ENCODE results near the gene CIZ1.

The CIZ1 gene

GRCh38 chr9:128118971-128119665 lies 72.3 kb downstream of the CIZ1 start:
- WGBS: 91% methylated on average over 11 of the region's 15 CpGs
- Histone ChIP-seq H4K91ac (ENCODE audit: low read length) (no peak overlapping the region), H2AFZ (ENCODE audit: low read depth, low read length) (no peak overlapping the region), H2BK15ac (ENCODE audit: low read depth, poor library complexity, severe bottlenecking) (no peak overlapping the region), H3K36me3 (ENCODE audit: control insufficient read depth in 1 of 2, insufficient read depth in 2 of 2, low read depth in 1 of 2, low read length in 2 of 2) (peaks cover 34 to 67% of the 10 kb centered on the region in 2 experiments), H3K27ac (ENCODE audit: low read length, poor library complexity, severe bottlenecking) (no peak overlapping the region), H3K18ac (ENCODE audit: low read depth in 1 of 2, low read length in 2 of 2) (no peak overlapping the region), H4K8ac (ENCODE audit: low read length) (no peak overlapping the region), H2BK120ac (ENCODE audit: low read depth, low read length) (no peak overlapping the region), H3K27me3 (ENCODE audit: control insufficient read depth in 1 of 2, insufficient read depth in 1 of 2, low read length in 2 of 2) (no peaks in the 10 kb centered on the region), H3K79me1 (replicated peaks; ENCODE audit: low read length, poor library complexity, severe bottlenecking) (peaks cover 8% of the 10 kb centered on the region), H3K4ac (ENCODE audit: low read depth in 1 of 2, low read length in 2 of 2) (no peak overlapping the region), H2BK5ac (ENCODE audit: low read depth, low read length, poor library complexity, severe bottlenecking) (no peak overlapping the region), H3K9ac (ENCODE audit: low read length) (no peak overlapping the region), H3K4me1 (ENCODE audit: control insufficient read depth, insufficient read depth, low read depth, low read length) (peaks cover 7% of the 10 kb centered on the region), H2BK12ac (ENCODE audit: low read length in 2 of 2) (no peak overlapping the region), H3K14ac (ENCODE audit: low read length in 2 of 2) (no peak overlapping the region), H3K23ac (ENCODE audit: low read length in 2 of 2) (no peak overlapping the region), H3K4me3 (ENCODE audit: insufficient read depth in 1 of 2, low read depth in 1 of 2, low read length in 2 of 2) (no peak overlapping the region), H2AK5ac (ENCODE audit: low read length, severe bottlenecking) (no peak overlapping the region), H3K9me3 (ENCODE audit: control insufficient read depth, low read length) (no peaks in the 10 kb centered on the region), H3K4me2 (ENCODE audit: low read length, poor library complexity, severe bottlenecking) (no peak overlapping the region)
- DNase-seq: no peak

- peaks cover 8% of the 10 kb centered on the region for H3K79me1 ChIP-seq (replicated peaks; ENCODE audit: low read length, poor library complexity, severe bottlenecking)
- no peak overlapping the region for H3K4me3 ChIP-seq (ENCODE audit: insufficient read depth in 1 of 2, low read depth in 1 of 2, low read length in 2 of 2)
- no peak for DNase-seq
- peak overlapping the region; percentile 60 for H3K9ac ChIP-seq (ENCODE audit: low read length)
- H3K4me2 ChIP-seq (ENCODE audit: low read length, poor library complexity, severe bottlenecking): no peak overlapping the region
- no peak overlapping the region for H3K27ac ChIP-seq (ENCODE audit: low read length, poor library complexity, severe bottlenecking)
- no peak overlapping the region for H2BK15ac ChIP-seq (ENCODE audit: low read depth, poor library complexity, severe bottlenecking)
- H3K27me3 ChIP-seq (ENCODE audit: control insufficient read depth in 1 of 2, insufficient read depth in 1 of 2, low read length in 2 of 2): no peaks in the 10 kb centered on the region
- no peak overlapping the region for H3K4ac ChIP-seq (ENCODE audit: low read depth in 1 of 2, low read length in 2 of 2)
- WGBS: 79% methylated on average over 3 of the region's 3 CpGs
- peaks cover 7% of the 10 kb centered on the region for H3K4me1 ChIP-seq (ENCODE audit: control insufficient read depth, insufficient read depth, low read depth, low read length)
- no peaks in the 10 kb centered on the region for H3K9me3 ChIP-seq (ENCODE audit: control insufficient read depth, low read length)
- peaks cover 30 to 69% of the 10 kb centered on the region in 2 experiments for H3K36me3 ChIP-seq (ENCODE audit: control insufficient read depth in 1 of 2, insufficient read depth in 2 of 2, low read depth in 1 of 2, low read length in 2 of 2)
- H2AFZ ChIP-seq (ENCODE audit: low read depth, low read length): no peak overlapping the region
- no peak overlapping the region for H3K14ac ChIP-seq (ENCODE audit: low read length in 2 of 2)
- no peak overlapping the region for H2BK120ac ChIP-seq (ENCODE audit: low read depth, low read length)
- H2AK5ac ChIP-seq (ENCODE audit: low read length, severe bottlenecking): no peak overlapping the region
- no peak overlapping the region for H4K8ac ChIP-seq (ENCODE audit: low read length)
- no peak overlapping the region for H3K23ac ChIP-seq (ENCODE audit: low read length in 2 of 2)
- no peak overlapping the region for H3K18ac ChIP-seq (ENCODE audit: low read depth in 1 of 2, low read length in 2 of 2)
- no peak overlapping the region for H2BK12ac ChIP-seq (ENCODE audit: low read length in 2 of 2)
- H4K91ac ChIP-seq (ENCODE audit: low read length): peak overlapping the region; percentile 65
- H2BK5ac ChIP-seq (ENCODE audit: low read depth, low read length, poor library complexity, severe bottlenecking): no peak overlapping the region
These were observed 72.9 kb downstream of the CIZ1 start for GRCh38 chr9:128118472-128118857.

- Histone ChIP-seq H3K9ac (ENCODE audit: low read length) (peak overlapping the region; percentile 60), H3K36me3 (ENCODE audit: control insufficient read depth in 1 of 2, insufficient read depth in 2 of 2, low read depth in 1 of 2, low read length in 2 of 2) (peaks cover 25 to 66% of the 10 kb centered on the region in 2 experiments), H3K4me2 (ENCODE audit: low read length, poor library complexity, severe bottlenecking) (no peak overlapping the region), H3K14ac (ENCODE audit: low read length in 2 of 2) (no peak overlapping the region), H2BK15ac (ENCODE audit: low read depth, poor library complexity, severe bottlenecking) (peak overlapping the region; percentile 21), H3K4me1 (ENCODE audit: control insufficient read depth, insufficient read depth, low read depth, low read length) (peaks cover 6% of the 10 kb centered on the region), H2AFZ (ENCODE audit: low read depth, low read length) (no peak overlapping the region), H3K18ac (ENCODE audit: low read depth in 1 of 2, low read length in 2 of 2) (no peak overlapping the region), H3K4me3 (ENCODE audit: insufficient read depth in 1 of 2, low read depth in 1 of 2, low read length in 2 of 2) (peak overlapping the region in 1 of 2 experiments; percentile 32), H3K27ac (ENCODE audit: low read length, poor library complexity, severe bottlenecking) (no peak overlapping the region), H3K27me3 (ENCODE audit: control insufficient read depth in 1 of 2, insufficient read depth in 1 of 2, low read length in 2 of 2) (no peaks in the 10 kb centered on the region), H4K8ac (ENCODE audit: low read length) (peak overlapping the region; percentile 59), H4K91ac (ENCODE audit: low read length) (no peak overlapping the region), H3K4ac (ENCODE audit: low read depth in 1 of 2, low read length in 2 of 2) (peak overlapping the region in 1 of 2 experiments; percentile 25), H3K23ac (ENCODE audit: low read length in 2 of 2) (no peak overlapping the region), H2BK5ac (ENCODE audit: low read depth, low read length, poor library complexity, severe bottlenecking) (no peak overlapping the region), H2BK12ac (ENCODE audit: low read length in 2 of 2) (peak overlapping the region in 1 of 2 experiments; percentile 61), H3K79me1 (replicated peaks; ENCODE audit: low read length, poor library complexity, severe bottlenecking) (peaks cover 7% of the 10 kb centered on the region), H2AK5ac (ENCODE audit: low read length, severe bottlenecking) (no peak overlapping the region), H2BK120ac (ENCODE audit: low read depth, low read length) (no peak overlapping the region), H3K9me3 (ENCODE audit: control insufficient read depth, low read length) (no peaks in the 10 kb centered on the region)
- 20% methylated on average over 27 of the region's 27 CpGs for WGBS
- peak; percentile 84 for DNase-seq
These were observed 73.5 kb downstream of the CIZ1 start for GRCh38 chr9:128117613-128118471.
